ENCODE results near the gene WIZ. TPM values are rescaled to one million over a fixed set of nuclear protein-coding genes. Genes with fewer than 3 reads are reported as not detected.

The WIZ gene
- polyA plus RNA-seq, 4 donors = 31.2 to 43.2 (median 31.8) TPM

- DNase-seq (ENCODE audit: low read depth in 4 of 4, low spot score in 3 of 4) = no peak
Observed at GRCh38 chr19:15448044-15448777, 1.5 kb downstream of the WIZ start.

GRCh38 chr19:15447057-15447456, 2.7 kb downstream of the WIZ start:
- no peak for DNase-seq (ENCODE audit: low read depth in 4 of 4, low spot score in 3 of 4)

- no peak for DNase-seq (ENCODE audit: low read depth in 4 of 4, low spot score in 3 of 4)
Observed at GRCh38 chr19:15445807-15446376, 3.9 kb downstream of the WIZ start.

- no peak for DNase-seq (ENCODE audit: low read depth in 4 of 4, low spot score in 3 of 4)
Observed at GRCh38 chr19:15445227-15445605, 4.5 kb downstream of the WIZ start.

- no peak for DNase-seq (ENCODE audit: low read depth in 4 of 4, low spot score in 3 of 4)
Observed at GRCh38 chr19:15444505-15445226, 5.1 kb downstream of the WIZ start.

GRCh38 chr19:15443838-15444237, 5.9 kb downstream of the WIZ start:
- DNase-seq (ENCODE audit: low read depth in 4 of 4, low spot score in 3 of 4) = no peak

GRCh38 chr19:15443325-15443724, 6.4 kb downstream of the WIZ start:
- DNase-seq (ENCODE audit: low read depth in 4 of 4, low spot score in 3 of 4) = no peak

- no peak for DNase-seq (ENCODE audit: low read depth in 4 of 4, low spot score in 3 of 4)
Observed at GRCh38 chr19:15442142-15442920, 7.4 kb downstream of the WIZ start.

GRCh38 chr19:15441317-15441716, 8.4 kb downstream of the WIZ start:
- DNase-seq (ENCODE audit: low read depth in 4 of 4, low spot score in 3 of 4) = no peak

- DNase-seq (ENCODE audit: low read depth in 4 of 4, low spot score in 3 of 4) = no peak
Observed at GRCh38 chr19:15439821-15440641, 9.7 kb downstream of the WIZ start.

GRCh38 chr19:15439078-15439799, 10.5 kb downstream of the WIZ start:
- no peak for DNase-seq (ENCODE audit: low read depth in 4 of 4, low spot score in 3 of 4)

GRCh38 chr19:15438577-15438976, 11.2 kb downstream of the WIZ start:
- no peak for DNase-seq (ENCODE audit: low read depth in 4 of 4, low spot score in 3 of 4)

GRCh38 chr19:15438124-15438496, 11.6 kb downstream of the WIZ start:
- no peak for DNase-seq (ENCODE audit: low read depth in 4 of 4, low spot score in 3 of 4)

- DNase-seq (ENCODE audit: low read depth in 4 of 4, low spot score in 3 of 4) = no peak
Observed at GRCh38 chr19:15437355-15438123, 12.2 kb downstream of the WIZ start.

- no peak for DNase-seq (ENCODE audit: low read depth in 4 of 4, low spot score in 3 of 4)
Observed at GRCh38 chr19:15436826-15437110, 13.0 kb downstream of the WIZ start.

GRCh38 chr19:15436012-15436825, 13.5 kb downstream of the WIZ start:
- DNase-seq (ENCODE audit: low read depth in 4 of 4, low spot score in 3 of 4) = no peak

GRCh38 chr19:15433519-15434069, 16.2 kb downstream of the WIZ start:
- DNase-seq (ENCODE audit: low read depth in 4 of 4, low spot score in 3 of 4) = no peak

All from right renal pelvis (tissue), 4 donors.